Pancreas (tissue), 10 donors: ENCODE results near the gene SLC25A15. TPM values are rescaled to one million over a fixed set of nuclear protein-coding genes. Genes with fewer than 3 reads are reported as not detected.
"Not testable (repeated sequence)": the region's sequence is repeated elsewhere in the genome, so short reads cannot be mapped to it uniquely, and the experiment has no call there.

Source experiments
- ATAC-seq, 4 donors: fragments of 200-7000 bp; cut with Tn5 transposase; one replicate each; pipeline versions ENCODE4 v1.8.0 to v1.9.1; 2020; ENCODE audit warnings: mild to moderate bottlenecking in 4 of 4, moderate library complexity in 4 of 4
- DNase-seq, 6 donors: peaks; one replicate each; pipeline ENCODE4 v3.0.0-alpha.2; 2020
- FAIRE-seq: peaks from 2 replicates; lab custom pipeline; 2012; peaks lifted over from hg19 to GRCh38; lab: Jason Lieb, UNC
- H3K27ac ChIP-seq, 4 donors: fragments of 200-600 bp; sonication (generic); 1 replicate in 3 of 4; 2 replicates in 1 of 4; pipeline versions ENCODE4 v1.5.0 to v1.8.0; 2020
- H3K27me3 ChIP-seq, 4 donors: fragments of 200-600 bp; one replicate each; pipeline ENCODE4 v1.8.0; 2021
- H3K36me3 ChIP-seq, 3 donors: fragments of 200-600 bp; sonication (generic) in 1 of 3; one replicate each; pipeline versions ENCODE4 v1.5.0 to v1.8.0; 2020 to 2021
- H3K4me1 ChIP-seq, 3 donors: fragments of 200-600 bp; one replicate each; pipeline ENCODE4 v1.8.0; 2021
- H3K4me3 ChIP-seq, 4 donors: fragments of 200-600 bp; sonication (generic) in 2 of 4; one replicate each; pipeline versions ENCODE4 v1.5.0 to v1.8.0; 2020 to 2021
- H3K9me3 ChIP-seq, 4 donors: fragments of 200-600 bp; one replicate each; pipeline ENCODE4 v1.8.0; 2021
- CTCF ChIP-seq, 4 donors: fragments of 200-600 bp; sonication (generic) in 3 of 4; IDR thresholded peaks; one replicate each; pipeline versions ENCODE4 v1.5.0 to v1.8.0; 2021; ENCODE audit warnings: antibody characterized with exemption in 4 of 4
- WGBS, 2 donors: extraction: QIAGEN DNeasy Blood & Tissue Kit; methylation state at CpG; one replicate each; pipeline ENCODE4 v1.1.7; 2013; 5-methylcytosine and 5-hydroxymethylcytosine counted together
- intact Hi-C, 3 donors: fragments of 100-400 bp; cut with DNase I; formaldehyde crosslinking; loops; one replicate each; pipeline versions ENCODE4 v1.11.1 to v1.14.2; 2022
- polyA plus RNA-seq, 2 donors: library from polyadenylated mRNA; stranded (reverse); fragments of 200-250 nt; gene quantifications; one replicate each; pipeline ENCODE4 v1.2.3, GENCODE V29; 2013
- total RNA-seq, 6 donors: library from RNA; stranded (reverse); fragmentation: NEBNext Ultra II Directional in 4 of 6; extraction: Animal tissue kit (Norgen Biotek cat#: 25700) in 4 of 6; gene quantifications; one replicate each; pipeline versions ENCODE4 v1.2.1 to v1.2.4, GENCODE V29; 2021 to 2023
- donor health status: healthy with polysubstance abuse.
- donor health status: DM: no; HTN: no; CAD: no; lungs with moderate emphysema.
- donor health status: DM: no; HTN: no; CAD: no.
- donor health status: control.
- donor health status: control.
- donor health status: Bipolar disorder and iron deficiency.
- donor health status: DM: yes; HTN: yes; CAD: no.
- donor health status: DM: no; HTN: no; CAD: no.
- donor health status: DM: no; HTN: no; CAD: no.
- donor health status: DM: yes; HTN: yes; CAD: no.

SLC25A15 gene
- total and polyA plus RNA-seq, 8 donors, result 4.4 to 35.9 (median 14.4) TPM

GRCh38 chr13:40813667-40814454 lies 24.4 kb downstream of the SLC25A15 start:
- H3K4me1 ChIP-seq, result no peaks in the 10 kb centered on the region
- TF ChIP-seq CTCF (IDR thresholded peaks at IDR 0.05), result peak in 3 of 4 donors; percentile 28 to 43 (median 34)
- peaks cover 0 to 22% (median 8%) of the 10 kb centered on the region in 3 donors for H3K36me3 ChIP-seq
- WGBS, 2 donors, result 48 to 58% methylated on average over 7 of the region's 7 CpGs
- H3K27ac ChIP-seq, result peak overlapping the region in 1 of 4 donors; percentile 0
- DNase-seq (peak in 1 of 6 donors; percentile 40), FAIRE-seq (no peak), ATAC-seq (peak; percentile 74 to 96 (median 90))
- H3K4me3 ChIP-seq, result no peak overlapping the region
- H3K9me3 ChIP-seq, result no peaks in the 10 kb centered on the region
- intact Hi-C loops, result no loop called here
- H3K27me3 ChIP-seq, result no peaks in the 10 kb centered on the region

- FAIRE-seq (no peak), ATAC-seq (no peak), DNase-seq (no peak)
- intact Hi-C loops, result no loop called here
- no peak for TF ChIP-seq CTCF (IDR thresholded peaks at IDR 0.05)
- Histone ChIP-seq H3K9me3 (no peaks in the 10 kb centered on the region), H3K4me3 (no peak overlapping the region), H3K4me1 (no peaks in the 10 kb centered on the region), H3K27ac (no peak overlapping the region), H3K36me3 (peaks cover 0 to 13% (median under 1%) of the 10 kb centered on the region in 3 donors), H3K27me3 (no peaks in the 10 kb centered on the region)
- WGBS, 2 donors, result 94 to 98% methylated on average over 2 of the region's 2 CpGs
These were observed 25.4 kb downstream of the SLC25A15 start for GRCh38 chr13:40814803-40815202.

GRCh38 chr13:40818926-40819325 lies 29.5 kb downstream of the SLC25A15 start:
- intact Hi-C loops, result no loop called here
- no peaks in the 10 kb centered on the region for H3K4me1 ChIP-seq
- no peak overlapping the region for H3K27ac ChIP-seq
- 80 to 84% methylated on average over 5 of the region's 5 CpGs for WGBS, 2 donors
- no peaks in the 10 kb centered on the region for H3K27me3 ChIP-seq
- TF ChIP-seq CTCF (IDR thresholded peaks at IDR 0.05), result no peak
- H3K9me3 ChIP-seq, result no peaks in the 10 kb centered on the region
- ATAC-seq, result no peak
- DNase-seq, result no peak
- no peak overlapping the region for H3K4me3 ChIP-seq
- H3K36me3 ChIP-seq, result no peaks in the 10 kb centered on the region
- no peak for FAIRE-seq

- intact Hi-C loops, result no loop called here
- Histone ChIP-seq H3K9me3 (no peaks in the 10 kb centered on the region), H3K4me3 (no peak overlapping the region), H3K36me3 (no peaks in the 10 kb centered on the region), H3K27ac (no peak overlapping the region), H3K4me1 (no peaks in the 10 kb centered on the region), H3K27me3 (no peaks in the 10 kb centered on the region)
- FAIRE-seq (no peak), DNase-seq (no peak), ATAC-seq (no peak)
- no peak for TF ChIP-seq CTCF (IDR thresholded peaks at IDR 0.05)
- 62 to 83% methylated on average over 1 of the region's 1 CpG for WGBS, 2 donors
These were observed 30.4 kb downstream of the SLC25A15 start for GRCh38 chr13:40819797-40820315.

- FAIRE-seq, H3K9me3 ChIP-seq, DNase-seq, H3K4me1 ChIP-seq, H3K27me3 ChIP-seq, H3K36me3 ChIP-seq, intact Hi-C loops, H3K27ac ChIP-seq, H3K4me3 ChIP-seq, ATAC-seq: not testable (repeated sequence)
- 77 to 82% methylated on average over 2 of the region's 2 CpGs for WGBS, 2 donors
These were observed 50.3 kb downstream of the SLC25A15 start for GRCh38 chr13:40839725-40840124.

GRCh38 chr13:40840955-40841354 lies 51.5 kb downstream of the SLC25A15 start:
- FAIRE-seq, result not testable (repeated sequence)

More at GRCh38 chr13:40840955-40841354, 51.5 kb downstream of the SLC25A15 start:
- H3K36me3 ChIP-seq, H3K4me3 ChIP-seq, intact Hi-C loops, H3K27me3 ChIP-seq, H3K4me1 ChIP-seq, ATAC-seq, H3K27ac ChIP-seq, DNase-seq, H3K9me3 ChIP-seq: not testable (repeated sequence)
- WGBS, 2 donors, result 93 to 95% methylated on average over 2 of the region's 2 CpGs
